ENCODE measurements around the gene FAM13A. TPM values are rescaled to one million over a fixed set of nuclear protein-coding genes. Genes with fewer than 3 reads are reported as not detected.

FAM13A gene
- total RNA-seq, 4 donors from 2014 or later, result 72.3 to 105 (median 90.0) TPM

- no peaks in the 10 kb centered on the region for H3K9me3 ChIP-seq
- H3K4me1 ChIP-seq, result peaks cover 0 to 25% (median 0%) of the 10 kb centered on the region in 4 donors
These were observed 236.1 kb downstream of the FAM13A start for GRCh38 chr4:88820698-88821415.

GRCh38 chr4:88819818-88820697 lies 236.9 kb downstream of the FAM13A start:
- H3K36me3 ChIP-seq, result no peaks in the 10 kb centered on the region
- H3K27ac ChIP-seq, result peak overlapping the region in 3 of 4 donors; percentile 18 to 90 (median 73)
- H3K9me3 ChIP-seq, result no peaks in the 10 kb centered on the region
- no peak for TF ChIP-seq POLR2A (IDR thresholded peaks at IDR 0.05)
- H3K4me3 ChIP-seq, result peak overlapping the region in 2 of 4 donors; percentile 63 to 67
- no peaks in the 10 kb centered on the region for H3K27me3 ChIP-seq
- peaks cover 0 to 25% (median 0%) of the 10 kb centered on the region in 4 donors for H3K4me1 ChIP-seq
- DNase-seq, result no peak

More at GRCh38 chr4:88820698-88821415, 236.1 kb downstream of the FAM13A start:
- no peak for DNase-seq
- no peaks in the 10 kb centered on the region for H3K27me3 ChIP-seq
- H3K4me3 ChIP-seq, result peak overlapping the region in 3 of 4 donors; percentile 5 to 67 (median 63)
- no peak for TF ChIP-seq CTCF (IDR thresholded peaks at IDR 0.05)
- peak overlapping the region in 3 of 4 donors; percentile 18 to 90 (median 73) for H3K27ac ChIP-seq
- H3K36me3 ChIP-seq, result no peaks in the 10 kb centered on the region

- no peaks in the 10 kb centered on the region for H3K36me3 ChIP-seq
- no peak overlapping the region for H3K27ac ChIP-seq
- peak in 2 of 3 donors; percentile 31 to 80 for DNase-seq
- H3K4me3 ChIP-seq, result peak overlapping the region in 1 of 4 donors; percentile 67
- TF ChIP-seq POLR2A (IDR thresholded peaks at IDR 0.05), result no peak
- TF ChIP-seq CTCF (IDR thresholded peaks at IDR 0.05), result peak in 4 of 6 experiments; percentile 64 to 90 (median 80)
- no peaks in the 10 kb centered on the region for H3K9me3 ChIP-seq
- peaks cover 0 to 25% (median 0%) of the 10 kb centered on the region in 4 donors for H3K4me1 ChIP-seq
- no peaks in the 10 kb centered on the region for H3K27me3 ChIP-seq
These were observed 238.1 kb downstream of the FAM13A start for GRCh38 chr4:88818631-88819470.

GRCh38 chr4:88817740-88818139 lies 239.2 kb downstream of the FAM13A start:
- no peak for TF ChIP-seq CTCF (IDR thresholded peaks at IDR 0.05)
- TF ChIP-seq POLR2A (IDR thresholded peaks at IDR 0.05), result no peak
- Histone ChIP-seq H3K36me3 (no peaks in the 10 kb centered on the region), H3K27ac (no peak overlapping the region), H3K4me3 (no peak overlapping the region), H3K27me3 (no peaks in the 10 kb centered on the region), H3K4me1 (peaks cover 0 to 25% (median 0%) of the 10 kb centered on the region in 4 donors), H3K9me3 (no peaks in the 10 kb centered on the region)
- no peak for DNase-seq

- Histone ChIP-seq H3K9me3 (no peaks in the 10 kb centered on the region), H3K27me3 (no peaks in the 10 kb centered on the region), H3K27ac (no peak overlapping the region), H3K4me1 (peaks cover 0 to 25% (median 0%) of the 10 kb centered on the region in 4 donors), H3K36me3 (no peaks in the 10 kb centered on the region), H3K4me3 (no peak overlapping the region)
- no peak for DNase-seq
- no peak for TF ChIP-seq CTCF (IDR thresholded peaks at IDR 0.05)
- TF ChIP-seq POLR2A (IDR thresholded peaks at IDR 0.05), result no peak
These were observed 240.6 kb downstream of the FAM13A start for GRCh38 chr4:88816360-88816759.
